PC-9 (cell line): ENCODE results near the gene HUS1. TPM values are rescaled to one million over a fixed set of nuclear protein-coding genes. Genes with fewer than 3 reads are reported as not detected.
A peak's percentile ranks its signal among the peaks of the same experiment; 100 is the strongest.

ENCODE experiments used
- BruUV-seq: library from RNA; stranded (reverse); fragments of 400-500 nt; replicated peaks from 2 replicates; lab custom pipeline; 2021; lab: Mats Ljungman, UMichigan
- CTCF ChIA-PET: fragments of 300-600 bp; sonication (Branson Sonifier 250); formaldehyde crosslinking; loops from one replicate; lab custom pipeline; 2022; ENCODE audit warnings: antibody characterized with exemption; lab: Charles Lee
- POLR2A ChIA-PET: fragments of 300-600 bp; sonication (Branson Sonifier 250); formaldehyde crosslinking; loops from one replicate; lab custom pipeline; 2022; ENCODE audit warnings: antibody characterized with exemption; ENCODE audit not compliant: unreplicated experiment; lab: Charles Lee
- DNase-seq, 2 experiments: peaks; one replicate each; pipeline versions ENCODE4 v3.0.0 to v3.0.0-alpha.2; 2015 to 2022; ENCODE audit warnings: mixed read lengths in 1 of 2
- H2AFZ ChIP-seq: fragments of 200-600 bp; sonication (generic); 2 replicates; pipeline ENCODE4 v1.8.1; 2017; ENCODE audit warnings: antibody characterized with exemption
- H3F3A ChIP-seq: fragments of 200-600 bp; sonication (generic); 2 replicates; pipeline ENCODE4 v1.8.1; 2017; ENCODE audit warnings: antibody characterized with exemption, mild to moderate bottlenecking, low read depth; ENCODE audit not compliant: insufficient read depth
- H3K27ac ChIP-seq: fragments of 200-600 bp; sonication (generic); 2 replicates; pipeline ENCODE4 v1.6.1; 2016; ENCODE audit warnings: mixed run types
- H3K27me3 ChIP-seq: fragments of 200-600 bp; sonication (generic); 2 replicates; pipeline ENCODE4 v1.6.1; 2016; ENCODE audit warnings: low read depth, mixed run types; ENCODE audit not compliant: insufficient read depth
- H3K36me3 ChIP-seq: fragments of 200-600 bp; sonication (generic); 2 replicates; pipeline ENCODE4 v1.6.1; 2016; ENCODE audit warnings: low read depth, mixed run types
- H3K4me1 ChIP-seq: fragments of 200-600 bp; sonication (generic); replicated peaks from 2 replicates; pipeline ENCODE4 v1.6.1; 2016; ENCODE audit warnings: mixed run types; ENCODE audit not compliant: insufficient read depth
- H3K4me2 ChIP-seq: fragments of 200-600 bp; sonication (generic); 2 replicates; pipeline ENCODE4 v1.6.1; 2017; ENCODE audit warnings: mixed run types
- H3K4me3 ChIP-seq: fragments of 200-600 bp; sonication (generic); 2 replicates; pipeline ENCODE4 v1.6.1; 2016; ENCODE audit warnings: mixed run types
- H3K79me2 ChIP-seq: fragments of 200-600 bp; sonication (generic); 2 replicates; pipeline ENCODE4 v1.6.1; 2017; ENCODE audit warnings: low read depth, mixed run types
- H3K9me2 ChIP-seq: fragments of 200-600 bp; sonication (generic); 2 replicates; pipeline ENCODE4 v1.8.1; 2017; ENCODE audit warnings: mild to moderate bottlenecking; ENCODE audit not compliant: insufficient read depth
- H3K9me3 ChIP-seq: fragments of 200-600 bp; sonication (generic); 2 replicates; pipeline ENCODE4 v1.8.1; 2016; ENCODE audit warnings: low read depth; ENCODE audit not compliant: insufficient read depth
- H4K20me1 ChIP-seq: fragments of 200-600 bp; sonication (generic); 2 replicates; pipeline ENCODE4 v1.8.1; 2017; ENCODE audit not compliant: insufficient read depth
- EZH2 ChIP-seq: fragments of 200-600 bp; sonication (generic); IDR thresholded peaks from 2 replicates; pipeline ENCODE4 v1.8.0; 2017; ENCODE audit warnings: antibody characterized with exemption, low read depth
- intact Hi-C: fragments of 100-400 bp; cut with micrococcal nuclease; formaldehyde crosslinking; loops from one replicate; pipeline ENCODE4 v1.10.0; 2022; ENCODE audit not compliant: unreplicated experiment
- total RNA-seq: library from RNA; stranded (reverse); gene quantifications from 2 replicates; pipeline ENCODE4 v1.2.3, GENCODE V29; 2021
- TF ChIP-seq, protein P1 (sequence below): fragments of 200-600 bp; sonication (generic); conservative IDR thresholded peaks from 2 replicates; pipeline ENCODE4 v1.6.1; 2017; ENCODE audit warnings: mixed run types, antibody characterized with exemption, mild to moderate bottlenecking, moderate library complexity

The HUS1 gene
- total RNA-seq, 1 experiment from 2014 or later = 43.5 TPM

DNA sequence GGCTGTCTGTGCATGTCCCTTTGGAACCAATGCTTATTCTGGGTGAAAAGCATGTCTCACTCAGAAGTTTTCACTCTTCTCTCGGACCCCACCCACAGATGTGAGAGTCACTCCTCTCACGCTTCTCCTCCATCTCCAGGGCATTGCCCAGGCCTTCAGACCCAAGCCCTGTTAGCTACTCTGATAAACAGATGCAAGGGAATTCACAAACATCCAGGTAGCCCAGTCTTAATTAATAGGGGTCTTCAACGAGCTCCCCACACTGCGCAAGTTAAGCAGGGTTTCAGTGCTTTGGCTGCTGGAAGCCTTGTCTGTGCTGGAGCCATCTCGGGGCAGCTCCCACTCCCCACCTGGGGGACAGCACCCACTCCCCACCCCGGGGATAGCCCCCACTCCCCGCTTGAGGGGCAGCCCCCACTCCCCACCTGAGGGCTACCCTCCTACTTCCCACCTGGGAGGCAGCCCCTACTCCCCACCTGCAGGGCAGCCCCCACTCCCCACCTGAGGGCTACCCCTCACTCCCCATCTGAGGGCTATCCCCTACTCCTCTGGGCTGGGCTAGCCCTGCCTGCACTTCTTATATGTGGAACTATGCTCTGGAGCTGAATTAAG lies 39.9 kb downstream of the HUS1 start:
- Histone ChIP-seq H3K36me3 (no peaks in the 10 kb centered on the region), H4K20me1 (no peaks in the 10 kb centered on the region), H3K4me2 (no peak overlapping the region), H3K27ac (no peak overlapping the region), H2AFZ (no peak overlapping the region), H3K79me2 (no peaks in the 10 kb centered on the region), H3K27me3 (no peaks in the 10 kb centered on the region), H3K9me2 (no peaks in the 10 kb centered on the region), H3K9me3 (no peaks in the 10 kb centered on the region), H3F3A (peaks cover 11% of the 10 kb centered on the region; the same call in 1 of the 2 replicates), H3K4me3 (no peak overlapping the region), H3K4me1 (peaks cover 23% of the 10 kb centered on the region)
- CTCF ChIA-PET = interaction anchor here (1.2 to 1.5 kb wide), 3 partner anchors 673 to 680 kb away, joined by 3 to 5 read pairs (median 5); no protein-coding TSS in a partner anchor
- POLR2A ChIA-PET = no interaction called here
- no TSS peak for BruUV-seq
- intact Hi-C loops = loop anchor here (10.0 kb wide), 2 partner anchors 115 to 505 kb away; no protein-coding TSS in a partner anchor
- TF ChIP-seq, protein P1, sequence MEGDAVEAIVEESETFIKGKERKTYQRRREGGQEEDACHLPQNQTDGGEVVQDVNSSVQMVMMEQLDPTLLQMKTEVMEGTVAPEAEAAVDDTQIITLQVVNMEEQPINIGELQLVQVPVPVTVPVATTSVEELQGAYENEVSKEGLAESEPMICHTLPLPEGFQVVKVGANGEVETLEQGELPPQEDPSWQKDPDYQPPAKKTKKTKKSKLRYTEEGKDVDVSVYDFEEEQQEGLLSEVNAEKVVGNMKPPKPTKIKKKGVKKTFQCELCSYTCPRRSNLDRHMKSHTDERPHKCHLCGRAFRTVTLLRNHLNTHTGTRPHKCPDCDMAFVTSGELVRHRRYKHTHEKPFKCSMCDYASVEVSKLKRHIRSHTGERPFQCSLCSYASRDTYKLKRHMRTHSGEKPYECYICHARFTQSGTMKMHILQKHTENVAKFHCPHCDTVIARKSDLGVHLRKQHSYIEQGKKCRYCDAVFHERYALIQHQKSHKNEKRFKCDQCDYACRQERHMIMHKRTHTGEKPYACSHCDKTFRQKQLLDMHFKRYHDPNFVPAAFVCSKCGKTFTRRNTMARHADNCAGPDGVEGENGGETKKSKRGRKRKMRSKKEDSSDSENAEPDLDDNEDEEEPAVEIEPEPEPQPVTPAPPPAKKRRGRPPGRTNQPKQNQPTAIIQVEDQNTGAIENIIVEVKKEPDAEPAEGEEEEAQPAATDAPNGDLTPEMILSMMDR = no peak
- no peak for TF ChIP-seq EZH2
- DNase-seq = no peak

DNA sequence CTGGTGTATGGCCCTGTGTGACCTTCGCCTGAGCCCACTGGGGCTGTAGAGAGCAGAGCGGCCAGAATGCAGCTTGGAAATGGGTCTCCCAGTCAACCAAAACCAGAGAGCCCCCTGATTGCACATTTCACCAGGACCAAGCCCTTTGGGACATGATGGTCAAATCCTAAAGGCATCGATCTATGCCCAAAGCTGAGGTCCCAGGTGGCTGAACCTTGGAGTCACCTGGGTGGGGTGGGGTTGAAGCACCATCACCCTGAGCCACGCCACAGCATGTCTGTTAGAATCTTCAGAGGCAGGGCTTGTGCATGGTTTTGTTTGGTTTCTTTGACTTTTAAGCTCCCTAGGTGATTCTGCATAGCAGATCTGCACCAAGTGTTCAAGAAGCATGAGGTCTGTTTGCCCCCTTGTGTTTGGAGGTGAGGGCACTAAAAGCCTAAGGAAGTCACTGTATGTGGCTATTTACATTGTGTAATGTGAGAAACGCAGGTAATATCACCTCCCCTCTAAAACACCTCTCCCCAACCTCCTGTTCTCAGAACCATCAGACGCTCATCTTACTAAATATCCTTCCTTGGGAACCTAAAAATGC lies 40.7 kb downstream of the HUS1 start:
- TF ChIP-seq EZH2 = no peak
- TF ChIP-seq, protein P1 = peak; percentile 69
- Histone ChIP-seq H2AFZ (no peak overlapping the region), H4K20me1 (no peaks in the 10 kb centered on the region), H3F3A (peaks cover 11% of the 10 kb centered on the region; the same call in 1 of the 2 replicates), H3K79me2 (no peaks in the 10 kb centered on the region), H3K36me3 (no peaks in the 10 kb centered on the region), H3K27me3 (no peaks in the 10 kb centered on the region), H3K27ac (no peak overlapping the region), H3K9me3 (no peaks in the 10 kb centered on the region), H3K4me1 (peaks cover 23% of the 10 kb centered on the region), H3K9me2 (no peaks in the 10 kb centered on the region), H3K4me3 (no peak overlapping the region), H3K4me2 (no peak overlapping the region)
- intact Hi-C loops = loop anchor here (1.0 to 10.0 kb wide), 3 partner anchors 362 to 672 kb away; no protein-coding TSS in a partner anchor
- CTCF ChIA-PET = interaction anchor here (0.6 to 1.5 kb wide), 4 partner anchors 276 to 679 kb away, joined by 3 to 5 read pairs (median 4); no protein-coding TSS in a partner anchor
- peak; percentile 38 to 59 for DNase-seq
- POLR2A ChIA-PET = interaction anchor here (0.5 kb wide), 2 partner anchors 337 to 454 kb away, joined by 3 to 4 read pairs; no protein-coding TSS in a partner anchor
- no TSS peak for BruUV-seq

- BruUV-seq = no TSS peak
- peaks cover 23% of the 10 kb centered on the region for H3K4me1 ChIP-seq
- H3K4me2 ChIP-seq = no peak overlapping the region
- no peak overlapping the region for H2AFZ ChIP-seq
- no peaks in the 10 kb centered on the region for H3K36me3 ChIP-seq
- H3F3A ChIP-seq = peaks cover 11% of the 10 kb centered on the region; the same call in 1 of the 2 replicates
- POLR2A ChIA-PET = interaction anchor here (0.5 kb wide), 2 partner anchors 336 to 453 kb away, joined by 3 to 4 read pairs; no protein-coding TSS in a partner anchor
- no peaks in the 10 kb centered on the region for H3K9me2 ChIP-seq
- intact Hi-C loops = loop anchor here (1.0 to 10.0 kb wide), 3 partner anchors 362 to 672 kb away; no protein-coding TSS in a partner anchor
- H3K79me2 ChIP-seq = no peaks in the 10 kb centered on the region
- DNase-seq = no peak
- no peaks in the 10 kb centered on the region for H3K9me3 ChIP-seq
- no peak overlapping the region for H3K4me3 ChIP-seq
- no peaks in the 10 kb centered on the region for H3K27me3 ChIP-seq
- no peak overlapping the region for H3K27ac ChIP-seq
- H4K20me1 ChIP-seq = no peaks in the 10 kb centered on the region
- no peak for TF ChIP-seq EZH2
- TF ChIP-seq, protein P1 = no peak
- CTCF ChIA-PET = interaction anchor here (0.6 to 1.5 kb wide), 3 partner anchors 275 to 672 kb away, joined by 4 to 5 read pairs (median 5); no protein-coding TSS in a partner anchor
Measured at GRCh38 chr7:47937711-47938573, 41.5 kb downstream of the HUS1 start.
